Natural killer cell treated with Interleukin-12 subunit alpha and Interleukin-12 subunit beta and Interleukin-15 and Interleukin-18, amount 100 ng/mL, for 72 hours (primary cell): ENCODE measurements around the gene ARID1A. TPM values are rescaled to one million over a fixed set of nuclear protein-coding genes. Genes with fewer than 3 reads are reported as not detected.
A peak's percentile ranks its signal among the peaks of the same experiment; 100 is the strongest.
"Not testable (repeated sequence)": the region's sequence is repeated elsewhere in the genome, so short reads cannot be mapped to it uniquely, and the experiment has no call there.

Experiments used
- ATAC-seq, 2 donors: fragments of 150-1000 bp; cut with Tn5 transposase in 1 of 2; sonication (Bioruptor Pico), chemical (Tn5 transposase) in 1 of 2; 2 replicates each; pipeline ENCODE4 v1.10.0; 2021
- DNase-seq: peaks from one replicate; pipeline ENCODE4 v3.0.0; 2022; ENCODE audit warnings: low spot score
- H3K27ac Mint-ChIP-seq, 2 donors: 1 replicate in 1 of 2; 2 replicates in 1 of 2; pipeline ENCODE4 v1.8.0; 2022; ENCODE audit warnings: mixed read lengths in 2 of 2, mild to moderate bottlenecking in 1 of 2, moderate library complexity in 1 of 2
- H3K27me3 Mint-ChIP-seq, 2 donors: 1 replicate in 1 of 2; 2 replicates in 1 of 2; pipeline ENCODE4 v1.8.0; 2022; ENCODE audit warnings: mixed read lengths in 2 of 2
- H3K36me3 Mint-ChIP-seq: one replicate; pipeline ENCODE4 v1.8.0; 2022; ENCODE audit warnings: mixed read lengths
- H3K4me1 Mint-ChIP-seq, 2 donors: 1 replicate in 1 of 2; 2 replicates in 1 of 2; pipeline ENCODE4 v1.8.0; 2022; ENCODE audit warnings: low read depth in 2 of 2, mixed read lengths in 2 of 2, mild to moderate bottlenecking in 1 of 2
- H3K4me3 Mint-ChIP-seq: one replicate; pipeline ENCODE4 v1.8.0; 2022; ENCODE audit warnings: mixed read lengths
- H3K9me3 Mint-ChIP-seq: 2 replicates; pipeline ENCODE4 v1.8.0; 2022; ENCODE audit warnings: mixed read lengths
- total RNA-seq, 2 donors: library from RNA; stranded (reverse); gene quantifications; one replicate each; pipeline ENCODE4 v1.2.3, GENCODE V29; 2022

The ARID1A gene
- total RNA-seq, 2 donors from 2014 or later, result 132 to 196 TPM

DNA sequence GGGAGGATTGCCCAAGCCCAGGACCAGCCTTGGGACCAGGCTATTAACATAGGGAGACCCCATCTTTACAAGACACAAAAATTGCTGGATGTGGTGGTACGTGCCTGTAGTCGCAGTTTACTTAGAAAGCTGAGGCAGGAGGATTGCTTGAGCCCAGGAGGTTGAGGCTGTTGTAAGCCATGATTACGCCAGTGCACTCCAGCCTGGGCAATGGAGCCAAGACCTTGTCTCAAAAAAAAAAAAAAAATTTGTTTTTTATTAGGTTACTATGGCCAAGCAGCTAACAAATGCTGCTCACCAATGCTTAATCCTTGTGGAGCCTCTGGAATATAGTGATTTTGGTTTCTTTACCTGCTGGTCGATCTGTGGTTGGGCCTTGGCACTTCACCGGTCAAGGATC is 8.8 kb downstream of the ARID1A start:
- peaks cover 21 to 42% of the 10 kb centered on the region in 2 donors for H3K4me1 Mint-ChIP-seq
- DNase-seq (no peak), ATAC-seq (no peak)
- H3K27ac Mint-ChIP-seq, result peak overlapping the region in 1 of 2 donors; percentile 70
- H3K27me3 Mint-ChIP-seq, result no peaks in the 10 kb centered on the region
- H3K4me3 Mint-ChIP-seq, result no peak overlapping the region
- H3K36me3 Mint-ChIP-seq, result peaks cover 4% of the 10 kb centered on the region
- H3K9me3 Mint-ChIP-seq, result no peaks in the 10 kb centered on the region

DNA sequence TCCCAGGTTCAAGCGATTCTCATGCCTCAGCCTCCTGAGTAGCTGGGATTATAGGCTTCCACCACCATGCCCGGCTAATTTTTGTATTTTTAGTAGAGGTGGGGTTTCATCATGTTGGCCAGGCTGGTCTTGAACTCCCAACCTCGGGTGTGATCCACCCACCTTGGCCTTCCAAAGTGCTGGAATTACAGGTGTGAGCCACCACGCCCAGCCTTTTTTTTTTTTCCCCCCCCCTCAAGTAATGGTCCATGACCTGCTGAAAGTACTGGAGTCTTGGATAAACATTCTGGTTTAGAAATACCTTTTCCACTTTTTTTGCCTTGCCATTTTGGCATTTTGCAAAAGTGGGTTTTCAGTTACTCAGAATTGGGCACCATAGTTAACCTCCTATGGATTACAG is 9.4 kb downstream of the ARID1A start:
- ATAC-seq, H3K4me3 Mint-ChIP-seq, DNase-seq, H3K27me3 Mint-ChIP-seq, H3K36me3 Mint-ChIP-seq, H3K9me3 Mint-ChIP-seq: not testable (repeated sequence)
- Mint-ChIP-seq H3K27ac (peak overlapping the region in 1 of 2 donors; percentile 70), H3K4me1 (peaks cover 21 to 42% of the 10 kb centered on the region in 2 donors)

DNA sequence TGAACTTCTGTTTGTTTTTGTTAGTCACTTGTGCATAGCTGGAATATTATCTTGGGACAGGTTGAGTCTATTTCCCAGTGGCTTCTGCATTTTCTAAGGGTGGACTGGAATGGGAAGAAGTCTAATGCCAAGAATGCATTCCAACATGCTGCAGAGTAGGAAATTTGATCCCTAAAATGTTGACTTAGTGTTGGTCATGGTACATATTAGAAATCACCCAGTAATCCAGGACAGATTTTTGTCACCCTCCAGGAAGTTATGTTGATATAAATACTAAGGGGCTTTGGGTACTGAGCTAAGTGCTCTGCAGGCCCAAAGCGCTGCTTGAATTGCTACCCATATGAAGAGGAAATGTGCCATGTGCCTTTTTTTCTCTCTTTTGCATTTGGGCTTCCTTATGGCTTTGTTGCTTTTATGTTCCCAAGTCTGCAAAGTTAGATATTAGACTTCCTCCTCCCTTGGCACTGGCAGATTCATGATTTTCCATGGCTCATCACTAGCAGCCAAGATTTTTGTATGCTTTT is 10.0 kb downstream of the ARID1A start:
- DNase-seq (no peak), ATAC-seq (no peak)
- Mint-ChIP-seq H3K36me3 (peaks cover 4% of the 10 kb centered on the region), H3K27me3 (no peaks in the 10 kb centered on the region), H3K27ac (peak overlapping the region; percentile 61 to 70), H3K4me1 (peaks cover 26 to 46% of the 10 kb centered on the region in 2 donors), H3K4me3 (peak overlapping the region; percentile 55), H3K9me3 (no peaks in the 10 kb centered on the region)

DNA sequence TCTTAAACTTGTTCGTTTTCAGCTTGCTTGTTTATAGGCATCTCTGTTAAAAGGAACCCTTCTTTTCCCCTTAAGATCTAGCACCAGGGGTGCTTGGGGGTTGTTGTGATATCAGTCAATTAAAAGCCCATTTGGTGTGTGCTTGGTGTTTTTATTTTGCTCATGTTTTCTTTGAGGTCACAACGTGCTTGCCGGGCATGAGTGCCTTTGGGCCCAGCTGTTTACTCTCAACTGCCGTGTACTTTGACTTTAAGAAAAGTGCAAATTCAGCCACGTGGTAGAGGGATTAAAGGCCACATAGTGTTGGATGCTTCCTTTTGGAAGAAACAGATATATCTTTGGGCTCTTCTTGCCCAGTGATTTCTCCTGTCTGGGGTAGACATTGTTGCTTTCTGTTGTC is 10.5 kb downstream of the ARID1A start:
- no peak for DNase-seq
- H3K27me3 Mint-ChIP-seq, result no peaks in the 10 kb centered on the region
- H3K9me3 Mint-ChIP-seq, result no peaks in the 10 kb centered on the region
- peaks cover 27 to 48% of the 10 kb centered on the region in 2 donors for H3K4me1 Mint-ChIP-seq
- no peak for ATAC-seq
- peak overlapping the region; percentile 61 to 70 for H3K27ac Mint-ChIP-seq
- peak overlapping the region; percentile 55 for H3K4me3 Mint-ChIP-seq
- peaks cover 4% of the 10 kb centered on the region for H3K36me3 Mint-ChIP-seq

DNA sequence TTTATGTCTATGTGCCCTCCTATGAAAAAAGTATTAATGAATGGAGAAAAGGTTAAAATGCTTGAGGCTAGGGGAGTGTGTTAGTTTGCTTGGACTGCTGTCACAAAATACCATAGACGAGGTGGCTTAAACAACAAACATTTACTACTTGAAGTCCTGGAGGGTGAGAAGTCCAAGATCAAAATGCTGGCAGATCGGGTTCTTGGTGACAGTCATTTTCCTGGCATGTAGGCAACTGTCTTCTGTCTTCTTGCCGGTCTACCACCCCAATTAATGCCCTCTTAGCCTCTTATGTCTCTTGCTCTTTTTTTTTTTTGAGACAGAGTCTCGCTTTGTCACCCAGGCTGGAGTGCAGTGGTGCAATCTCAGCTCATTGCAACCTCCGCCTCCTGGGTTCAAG is 15.0 kb downstream of the ARID1A start:
- Mint-ChIP-seq H3K36me3 (no peaks in the 10 kb centered on the region), H3K27me3 (no peaks in the 10 kb centered on the region), H3K4me3 (no peak overlapping the region), H3K9me3 (no peaks in the 10 kb centered on the region), H3K4me1 (peaks cover 61 to 62% of the 10 kb centered on the region in 2 donors), H3K27ac (peak overlapping the region in 1 of 2 donors; percentile 32)
- DNase-seq (no peak), ATAC-seq (no peak)

DNA sequence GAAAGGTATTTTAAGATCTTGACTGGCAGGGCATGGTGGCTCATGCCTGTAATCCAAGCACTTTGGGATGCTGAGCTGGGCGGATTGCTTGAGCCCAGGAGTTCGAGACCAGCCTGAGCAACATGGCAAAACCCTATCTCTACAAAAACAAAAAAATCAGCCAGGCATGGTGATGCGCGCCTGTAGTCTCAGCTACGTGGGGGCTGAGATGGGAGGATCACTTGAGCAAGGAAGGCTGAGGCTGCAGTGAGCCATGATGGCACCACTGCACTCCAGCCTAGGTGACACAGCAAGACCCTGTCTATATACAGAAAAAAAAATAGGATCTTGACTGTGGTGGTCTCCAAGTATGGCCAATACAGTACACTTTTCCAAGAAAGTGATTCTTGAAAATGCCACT is 16.0 kb downstream of the ARID1A start:
- H3K4me3 Mint-ChIP-seq, result no peak overlapping the region
- H3K4me1 Mint-ChIP-seq, result peaks cover 58 to 60% of the 10 kb centered on the region in 2 donors
- H3K36me3 Mint-ChIP-seq, result no peaks in the 10 kb centered on the region
- H3K27ac Mint-ChIP-seq, result peak overlapping the region in 1 of 2 donors; percentile 36
- H3K9me3 Mint-ChIP-seq, result no peaks in the 10 kb centered on the region
- H3K27me3 Mint-ChIP-seq, result no peaks in the 10 kb centered on the region
- ATAC-seq (no peak), DNase-seq (no peak)

DNA sequence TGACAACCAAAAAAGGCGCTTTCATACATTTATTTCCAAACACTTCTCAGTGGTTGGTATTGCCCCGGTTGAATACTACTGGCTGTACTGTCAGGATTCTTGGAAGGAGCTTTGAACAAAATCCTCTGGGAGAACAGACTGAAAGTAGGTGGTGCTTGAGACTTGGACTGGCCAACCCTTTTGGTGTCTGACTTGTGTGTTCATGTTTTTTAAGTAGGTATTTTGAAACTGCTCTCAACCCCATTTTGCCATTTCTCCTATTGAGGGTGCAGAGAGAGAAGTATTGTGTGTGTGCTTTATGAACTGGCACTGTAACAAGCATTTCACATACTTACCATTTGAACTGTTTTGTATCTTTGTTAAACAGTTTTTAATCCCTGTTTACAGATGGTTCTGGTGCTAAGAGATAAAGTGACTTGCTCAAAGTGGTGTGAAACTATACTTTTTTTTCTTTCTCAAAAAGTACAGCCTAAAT is 21.2 kb downstream of the ARID1A start:
- DNase-seq, result no peak
- Mint-ChIP-seq H3K4me3 (peak overlapping the region; percentile 8), H3K27ac (peak overlapping the region; percentile 28 to 69), H3K9me3 (no peaks in the 10 kb centered on the region), H3K27me3 (no peaks in the 10 kb centered on the region), H3K4me1 (peaks cover 74% of the 10 kb centered on the region in 2 donors), H3K36me3 (peaks cover 5% of the 10 kb centered on the region)
- ATAC-seq, result no peak

DNA sequence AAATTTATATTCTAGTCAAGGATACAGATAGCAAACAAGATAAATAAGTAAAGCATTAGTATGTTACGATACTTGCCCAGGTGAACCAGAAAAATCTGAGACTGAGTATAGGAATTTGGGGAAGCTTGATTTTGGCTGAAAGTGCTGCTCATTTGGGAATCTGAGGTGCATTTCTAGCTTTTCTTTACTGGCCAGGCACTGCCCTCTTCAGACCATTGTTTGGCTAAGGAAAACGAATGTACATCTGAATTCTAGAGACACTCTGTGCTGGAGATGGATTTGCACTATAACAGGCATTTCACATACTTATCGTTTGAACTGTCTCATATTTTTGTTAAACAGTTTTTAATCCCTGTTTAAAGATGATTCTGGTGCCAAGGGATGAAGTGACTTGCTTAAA is 23.4 kb downstream of the ARID1A start:
- Mint-ChIP-seq H3K27ac (peak overlapping the region; percentile 37 to 41), H3K4me3 (no peak overlapping the region), H3K9me3 (no peaks in the 10 kb centered on the region), H3K27me3 (no peaks in the 10 kb centered on the region), H3K4me1 (peaks cover 76 to 77% of the 10 kb centered on the region in 2 donors), H3K36me3 (peaks cover 5% of the 10 kb centered on the region)
- DNase-seq (no peak), ATAC-seq (no peak)

DNA sequence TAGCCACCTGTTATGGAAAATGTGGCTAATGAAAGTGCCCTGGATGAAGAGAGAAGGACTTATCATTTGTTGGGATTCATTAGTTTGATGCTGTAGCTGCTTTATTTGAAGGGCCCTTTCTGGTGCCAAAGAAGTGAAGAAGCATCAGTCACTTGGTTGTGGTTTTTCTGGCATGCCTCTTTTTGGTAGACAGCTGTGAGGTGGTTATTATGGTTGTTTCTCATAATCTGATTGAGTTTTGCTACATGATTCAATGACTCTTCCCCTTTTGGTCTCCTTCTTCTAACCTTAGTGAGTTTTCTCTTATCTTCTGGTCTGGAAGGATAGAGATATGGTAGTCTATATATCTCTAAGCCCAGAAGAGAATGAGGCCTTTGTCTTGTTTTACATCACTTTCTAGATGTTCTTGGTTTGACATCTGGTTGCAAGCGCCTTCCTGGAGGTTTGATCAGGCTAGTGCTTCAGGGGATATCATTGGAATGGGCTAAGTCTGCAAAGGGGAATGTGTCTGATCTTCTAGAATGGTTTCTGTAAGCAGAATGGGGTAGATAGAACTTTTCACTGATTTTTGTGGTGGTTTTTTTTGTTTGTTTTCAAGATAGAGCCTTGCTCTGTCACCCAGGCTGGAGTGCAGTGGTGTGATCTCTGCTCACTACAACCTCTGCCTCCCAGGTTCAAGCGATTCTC is 26.0 kb downstream of the ARID1A start:
- H3K4me3 Mint-ChIP-seq, result peak overlapping the region; percentile 79
- no peaks in the 10 kb centered on the region for H3K27me3 Mint-ChIP-seq
- DNase-seq (no peak), ATAC-seq (peak; percentile 17 to 74)
- peaks cover 74 to 75% of the 10 kb centered on the region in 2 donors for H3K4me1 Mint-ChIP-seq
- peaks cover 5% of the 10 kb centered on the region for H3K36me3 Mint-ChIP-seq
- no peaks in the 10 kb centered on the region for H3K9me3 Mint-ChIP-seq
- H3K27ac Mint-ChIP-seq, result peak overlapping the region; percentile 73 to 86

DNA sequence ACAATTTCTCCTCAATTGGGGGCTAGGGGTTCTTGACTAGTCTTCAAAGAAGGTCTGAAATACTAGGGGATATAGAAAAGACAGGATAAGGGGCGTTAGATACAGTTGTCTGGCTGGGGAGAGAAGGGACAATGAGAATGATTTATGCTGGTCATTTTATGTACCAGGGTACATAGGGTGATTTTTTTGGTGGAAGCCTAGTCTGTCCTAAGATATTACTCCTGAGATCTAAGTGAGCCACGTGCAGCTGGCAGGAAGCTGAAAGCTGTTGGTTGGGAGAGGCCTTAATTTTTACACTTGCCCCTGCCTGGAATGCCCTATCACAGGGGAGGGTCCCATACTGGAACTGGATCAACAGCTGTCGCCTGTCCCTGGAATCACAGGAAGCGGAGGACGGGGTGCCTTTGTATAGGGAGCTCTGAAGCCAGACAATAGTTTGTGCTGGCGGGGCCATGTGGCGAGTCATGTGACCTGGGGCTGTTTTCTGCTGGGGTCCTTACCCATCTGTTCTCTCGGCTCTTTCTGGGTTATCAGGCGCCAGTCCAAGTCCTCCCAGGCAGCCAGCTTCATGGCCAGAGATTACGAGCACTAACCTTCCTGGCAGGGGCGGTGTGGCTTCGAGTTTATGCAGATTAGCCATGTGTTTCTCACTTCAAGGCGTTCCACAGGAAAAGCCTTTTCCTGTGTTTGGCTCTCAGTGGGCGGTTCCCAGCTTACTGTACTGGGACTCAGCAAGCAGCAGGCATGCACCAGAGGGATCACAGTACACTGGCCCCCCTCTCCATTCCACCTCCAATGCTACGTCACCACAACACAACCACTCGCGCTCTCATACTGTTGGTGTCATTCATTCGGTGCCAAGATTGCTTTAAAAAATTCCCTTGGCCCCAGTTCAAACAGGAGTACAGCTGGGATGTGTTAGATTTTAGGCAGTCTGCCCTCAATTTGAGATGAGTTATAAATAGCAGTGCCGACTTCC is 27.5 kb downstream of the ARID1A start:
- peak; percentile 66 to 77 for ATAC-seq
- peaks cover 5% of the 10 kb centered on the region for H3K36me3 Mint-ChIP-seq
- peak overlapping the region; percentile 73 to 86 for H3K27ac Mint-ChIP-seq
- no peaks in the 10 kb centered on the region for H3K9me3 Mint-ChIP-seq
- DNase-seq, result peak; percentile 66
- peak overlapping the region; percentile 79 for H3K4me3 Mint-ChIP-seq
- H3K4me1 Mint-ChIP-seq, result peaks cover 75 to 77% of the 10 kb centered on the region in 2 donors
- H3K27me3 Mint-ChIP-seq, result no peaks in the 10 kb centered on the region

DNA sequence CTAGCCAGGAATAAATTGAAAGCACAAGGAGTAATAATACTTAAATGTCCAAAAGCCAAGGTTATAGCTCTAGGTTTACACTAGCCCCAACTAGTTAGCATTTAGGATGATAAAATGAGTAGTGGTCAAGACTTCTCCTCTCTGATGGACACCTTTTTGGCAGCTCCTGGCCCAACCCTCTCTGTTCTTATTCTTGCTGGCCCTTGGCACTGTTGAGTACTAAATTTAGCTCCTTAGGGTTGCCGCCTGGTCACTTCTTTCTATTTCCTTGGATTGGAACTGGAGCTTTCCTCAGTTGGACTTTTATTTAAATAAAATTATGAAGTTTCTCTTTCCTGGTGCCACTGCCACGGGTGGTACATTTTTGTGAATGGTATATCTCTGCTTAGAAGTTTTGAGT is 28.3 kb downstream of the ARID1A start:
- Mint-ChIP-seq H3K27ac (peak overlapping the region; percentile 73 to 86), H3K27me3 (no peaks in the 10 kb centered on the region)
- DNase-seq, result no peak

DNA sequence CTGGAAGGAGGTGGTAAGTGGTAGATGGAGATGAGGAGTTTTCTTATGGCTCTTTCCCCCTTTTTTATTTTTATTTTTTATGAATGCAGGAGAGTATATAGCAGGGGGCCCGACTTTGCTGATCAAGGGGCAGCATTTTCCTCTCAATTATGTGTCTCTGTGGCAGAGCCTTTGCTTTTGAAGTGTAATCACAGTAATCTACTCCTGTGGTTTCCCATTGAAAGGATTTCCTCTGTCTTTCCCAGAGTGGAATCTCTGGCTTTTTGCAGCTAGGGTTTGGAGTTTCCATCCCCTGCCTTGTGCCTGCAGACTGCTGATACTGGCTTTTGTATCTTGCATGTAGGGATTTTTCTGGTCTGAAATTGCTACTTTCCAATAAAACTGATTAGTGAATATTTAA is 29.1 kb downstream of the ARID1A start:
- Mint-ChIP-seq H3K36me3 (peaks cover 6% of the 10 kb centered on the region), H3K4me3 (peak overlapping the region; percentile 79), H3K4me1 (peaks cover 80 to 82% of the 10 kb centered on the region in 2 donors), H3K9me3 (no peaks in the 10 kb centered on the region), H3K27ac (peak overlapping the region; percentile 47 to 73), H3K27me3 (no peaks in the 10 kb centered on the region)
- DNase-seq (no peak), ATAC-seq (no peak)

More for the DNA sequence above, 28.3 kb downstream of the ARID1A start:
- Mint-ChIP-seq H3K9me3 (no peaks in the 10 kb centered on the region), H3K36me3 (peaks cover 5% of the 10 kb centered on the region), H3K4me3 (peak overlapping the region; percentile 79), H3K4me1 (peaks cover 77 to 78% of the 10 kb centered on the region in 2 donors)
- no peak for ATAC-seq

DNA sequence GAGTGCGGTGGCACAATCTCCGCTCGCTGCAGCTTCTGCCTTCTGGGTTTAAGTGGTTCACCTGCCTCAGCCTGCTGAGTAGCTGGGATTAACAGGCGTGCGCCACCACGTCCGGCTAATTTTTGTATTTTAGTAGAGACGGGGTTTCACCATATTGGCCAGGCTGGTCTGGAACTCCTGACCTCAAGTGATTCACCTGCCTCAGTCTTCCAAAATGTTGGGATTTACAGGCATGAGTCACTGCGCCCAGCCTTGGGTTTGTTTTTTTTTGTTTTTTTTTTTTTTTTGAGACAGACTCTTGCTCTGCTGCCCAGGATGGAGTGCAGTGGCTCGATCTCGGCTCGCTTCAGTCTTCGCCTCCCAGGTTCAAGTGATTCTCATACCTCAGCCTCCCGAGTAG is 30.1 kb downstream of the ARID1A start:
- H3K4me3 Mint-ChIP-seq, ATAC-seq, H3K9me3 Mint-ChIP-seq, DNase-seq, H3K27me3 Mint-ChIP-seq: not testable (repeated sequence)
- Mint-ChIP-seq H3K4me1 (peaks cover 81 to 85% of the 10 kb centered on the region in 2 donors), H3K27ac (peak overlapping the region; percentile 31 to 47), H3K36me3 (peaks cover 12% of the 10 kb centered on the region)
